Thoracic aorta endothelial cell (primary cell): ENCODE data around the gene CCM2. TPM values are rescaled to one million over a fixed set of nuclear protein-coding genes. Genes with fewer than 3 reads are reported as not detected.

Experiments
- small RNA-seq: library from RNA; depleted of rRNA; stranded (forward); fragments of <200 nt; gene quantifications from one replicate; pipeline ENCODE3, GENCODE V24; 2012
- total RNA-seq: library from RNA; depleted of rRNA; stranded (reverse); fragments of >200 nt; gene quantifications from 2 replicates; pipeline ENCODE4 v1.2.3, GENCODE V29; 2012

The CCM2 gene
- total RNA-seq = 41.3 and 50.0 TPM in 2 replicates

DNA sequence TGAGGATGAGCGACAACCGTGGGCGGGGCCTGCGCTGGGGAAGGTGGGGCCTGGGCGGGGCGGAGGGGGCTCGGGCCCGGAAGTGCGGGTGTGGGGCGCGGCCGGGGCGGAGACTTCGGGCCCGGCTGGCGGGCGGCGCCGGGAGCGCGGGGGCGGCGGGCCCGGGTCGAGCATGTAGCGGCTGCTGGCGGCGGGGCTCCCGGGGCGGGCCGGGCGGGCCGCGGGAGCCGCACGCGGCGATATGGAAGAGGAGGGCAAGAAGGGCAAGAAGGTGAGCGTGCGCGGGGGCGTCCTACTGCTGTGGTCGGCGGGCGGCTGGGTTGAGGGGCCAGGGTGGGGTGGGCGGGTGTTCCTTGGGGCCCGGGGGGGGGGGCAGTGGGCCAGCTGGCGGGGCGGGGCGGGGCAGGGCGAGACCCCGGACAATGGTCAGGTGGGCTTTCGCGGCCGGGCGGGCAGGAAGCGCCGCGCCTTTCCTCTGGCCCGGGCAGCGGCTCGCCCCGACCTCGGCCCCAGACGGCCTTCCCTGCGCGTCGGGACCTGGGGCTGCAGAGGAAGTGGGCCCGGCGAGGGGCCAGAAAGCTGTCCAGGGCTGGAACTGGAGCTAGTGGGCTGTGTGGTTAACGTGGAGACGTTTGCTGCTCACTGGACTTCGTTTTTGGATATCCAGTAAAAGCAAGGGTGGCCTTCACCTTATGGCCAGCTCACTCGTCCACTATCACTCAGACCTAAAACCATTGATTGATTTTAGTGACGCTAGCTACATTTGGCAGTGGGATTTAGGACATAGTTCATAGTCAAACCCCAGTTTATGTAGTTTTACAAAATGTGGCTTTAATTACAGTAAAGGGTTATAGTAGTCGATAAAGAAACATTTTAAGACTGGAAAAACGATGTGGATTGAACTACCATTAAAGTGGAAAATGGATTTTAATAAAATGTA is at the start of gene CCM2:
Gene CCM2 (plus strand): TSS at position 109 of the 940 bp plus-strand sequence. CDS start 133 bp downstream, at position 242.

DNA sequence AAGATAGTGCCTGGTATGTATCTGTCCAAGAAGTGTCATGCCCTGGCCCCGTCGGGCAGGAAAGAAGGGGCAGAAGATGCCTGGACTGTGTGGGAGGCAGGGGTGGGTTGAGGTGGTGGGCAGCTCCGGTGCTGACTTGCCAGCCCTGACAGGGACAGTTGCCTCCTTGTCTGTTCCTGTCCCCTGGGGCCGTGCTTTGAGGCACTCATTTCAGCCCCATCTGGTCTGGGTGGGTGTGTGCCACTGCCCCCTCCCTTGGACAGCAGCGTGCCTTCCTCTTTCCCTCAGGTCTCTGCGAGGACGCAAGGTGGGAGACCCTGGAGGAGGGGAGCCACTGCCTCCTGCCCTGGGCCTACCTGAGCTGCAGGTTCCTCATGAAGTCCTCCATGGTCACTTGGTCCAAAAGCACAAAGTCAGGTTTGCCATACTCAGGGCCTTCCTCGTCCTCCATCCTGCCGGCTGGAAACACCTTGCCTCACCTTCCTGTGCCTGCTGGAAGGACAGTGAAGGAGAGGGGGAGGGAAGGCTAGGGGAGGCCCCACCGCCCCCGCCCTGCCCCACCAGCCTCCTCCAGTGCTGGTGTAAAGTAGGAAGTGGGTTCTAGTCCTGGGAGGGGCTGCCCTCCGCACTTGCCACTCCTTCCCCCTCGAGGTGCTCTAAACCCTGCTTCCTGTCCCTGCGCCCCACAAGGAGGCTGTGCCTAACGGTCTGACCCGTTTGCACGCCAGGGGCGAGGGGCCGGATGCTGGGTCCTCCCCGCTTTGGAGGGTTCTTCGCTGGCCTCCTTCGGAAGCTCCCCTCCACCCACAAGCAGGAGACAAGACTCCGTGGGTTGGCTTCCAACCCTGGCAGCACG is 21.3 kb upstream of the CCM2 start, which contains the start of gene MYO1G:
Gene MYO1G (minus strand): TSS at position 505 of the 856 bp plus-strand sequence. CDS start 54 bp downstream, at position 451.

DNA sequence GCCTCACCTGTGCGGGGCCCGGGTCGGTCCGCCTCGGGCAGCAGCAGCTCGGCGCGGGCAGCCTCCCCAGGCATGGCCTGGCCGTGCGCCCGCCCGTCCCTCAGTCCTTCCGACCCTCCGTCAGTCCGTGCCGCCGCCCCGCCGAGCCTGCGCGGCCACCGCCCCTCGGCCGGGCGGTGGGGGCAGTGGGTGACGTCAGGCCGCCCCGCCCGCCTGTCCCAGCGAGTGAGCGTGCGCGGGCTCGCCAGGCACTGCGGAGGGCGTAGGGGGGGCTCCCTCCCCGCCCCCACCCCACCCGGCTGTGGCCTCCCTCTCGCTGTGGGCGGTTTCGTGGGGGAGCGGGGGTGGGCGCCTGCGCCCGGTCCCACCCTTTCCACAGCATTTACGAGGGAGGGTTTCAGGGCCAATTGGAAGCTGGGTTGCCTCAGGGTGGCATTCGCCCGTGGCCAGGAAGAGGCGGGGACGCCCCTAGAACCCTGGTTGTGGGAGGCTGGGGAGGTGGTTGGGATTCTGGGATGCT is 88.9 kb downstream of the CCM2 start, which contains the start of gene NACAD:
Gene NACAD (minus strand): TSS at position 149 of the 520 bp plus-strand sequence. CDS start 75 bp downstream, at position 74.

DNA sequence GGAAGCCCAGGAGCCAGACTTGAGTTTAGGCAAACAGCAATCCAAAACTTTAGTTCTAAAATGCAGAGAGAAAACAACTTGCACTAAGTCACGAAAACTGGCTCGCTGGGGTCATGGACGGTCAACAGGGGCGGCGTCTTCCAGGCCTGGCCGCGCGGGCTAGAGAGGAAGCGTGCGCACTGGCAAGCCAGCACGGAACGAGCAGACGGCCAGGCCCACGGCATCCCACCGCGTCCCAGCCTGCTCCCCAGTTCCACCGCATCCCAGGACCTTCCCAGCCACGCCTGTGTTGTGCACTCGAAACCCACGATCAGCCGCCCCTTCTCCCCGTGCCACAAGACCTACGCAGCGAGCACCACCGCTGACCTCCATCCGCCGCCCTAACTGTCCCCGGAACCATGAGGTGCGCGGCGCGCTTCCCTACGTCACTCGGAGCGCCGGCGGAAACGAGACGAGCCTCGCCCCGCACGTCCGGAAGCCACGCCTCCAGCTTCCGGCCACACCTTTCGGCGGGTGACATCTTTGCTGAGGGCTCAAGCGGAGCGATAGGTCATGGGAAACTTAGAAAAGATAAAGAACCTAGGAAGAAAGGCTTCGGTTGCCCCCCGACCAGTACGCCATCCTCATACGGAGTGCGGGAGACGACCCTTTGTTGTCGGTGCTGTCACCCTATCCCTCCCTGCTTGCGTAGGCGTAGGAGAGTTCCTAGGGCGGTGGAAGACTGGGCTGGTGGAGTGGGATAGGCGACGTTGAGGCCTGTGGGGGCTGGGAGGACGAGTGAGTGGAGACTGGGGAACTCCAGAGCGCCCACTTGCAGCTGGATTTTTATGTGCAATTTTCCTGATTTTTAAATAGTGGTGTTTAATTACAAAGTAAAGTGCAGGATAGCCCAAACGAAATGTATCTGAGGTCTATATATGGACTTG is 111.6 kb downstream of the CCM2 start, which contains the start of gene TBRG4:
Gene TBRG4 (minus strand): TSS at position 400 of the 926 bp plus-strand sequence. CDS start 2,460 bp downstream, outside the sequence.

Small RNA genes lying within 50 kb of the gene (small RNA-seq; reads per million reads assigned to genes)
- gene SNORA5A (70.4 reads per million, percentile 98 among the genes with 10 or more reads in this experiment), gene SNORA5B (not detected), gene SNORA5C (31.3 reads per million, percentile 97 among the genes with 10 or more reads in this experiment)

Other genes with a start within 250 kb of the CCM2 start
- 3,497 and 3,703 TPM in 2 replicates for gene PPIA, start 203.5 kb upstream of the CCM2 start, total RNA-seq
- gene H2AZ2, start 152.1 kb upstream of the CCM2 start, total RNA-seq = 160 and 167 TPM in 2 replicates
- 43.2 and 44.8 TPM in 2 replicates for gene PURB, start 114.7 kb upstream of the CCM2 start, total RNA-seq
- 0.07 and 0.27 TPM in 2 replicates for gene MYO1G, start 21.2 kb upstream of the CCM2 start, total RNA-seq
- 0.66 and 1.1 TPM in 2 replicates for gene NACAD, start 88.8 kb downstream of the CCM2 start, total RNA-seq
- 53.6 and 69.2 TPM in 2 replicates for gene TBRG4, start 111.5 kb downstream of the CCM2 start, total RNA-seq
- not detected in 2 replicates for gene RAMP3, start 157.6 kb downstream of the CCM2 start, total RNA-seq